HepG2 (cell line): ENCODE results near the gene KCNT2. TPM values are rescaled to one million over a fixed set of nuclear protein-coding genes. Genes with fewer than 3 reads are reported as not detected.
A peak's percentile ranks its signal among the peaks of the same experiment; 100 is the strongest.

Experiments
- EED ChIP-seq: sonication (generic); formaldehyde crosslinking; IDR thresholded peaks from 2 replicates; pipeline ENCODE4 v1.5.0; 2020; ENCODE audit warnings: mild to moderate bottlenecking, missing genetic modification reagents
- ELF1 ChIP-seq: sonication (generic); formaldehyde crosslinking; IDR thresholded peaks from 2 replicates; pipeline ENCODE4 v1.4.0; 2020; ENCODE audit warnings: missing genetic modification reagents
- GATAD2A ChIP-seq: IDR thresholded peaks from 2 replicates; pipeline ENCODE4 v1.6.1; 2016
- GRHL1 ChIP-seq: sonication (generic); formaldehyde crosslinking; conservative IDR thresholded peaks from 2 replicates; pipeline ENCODE4 v1.8.0; 2022; ENCODE audit warnings: missing genetic modification reagents
- MEIS1 ChIP-seq: sonication (generic); formaldehyde crosslinking; IDR thresholded peaks from 2 replicates; pipeline ENCODE4 v1.9.0; 2021; ENCODE audit warnings: mild to moderate bottlenecking, missing genetic modification reagents, moderate library complexity, borderline replicate concordance
- MTERF4 ChIP-seq: sonication (generic); formaldehyde crosslinking; IDR thresholded peaks from 2 replicates; pipeline ENCODE4 v1.8.0; 2023; ENCODE audit warnings: mild to moderate bottlenecking, missing genetic modification reagents
- TCF12 ChIP-seq, 2 experiments: fragments of 450-650 bp in 1 of 2; sonication (generic) in 1 of 2; formaldehyde crosslinking in 1 of 2; IDR thresholded peaks; 2 replicates each; pipeline versions ENCODE4 v1.6.1 to v1.8.0; 2017 to 2022; ENCODE audit warnings: antibody characterized with exemption in 1 of 2, mild to moderate bottlenecking in 1 of 2, missing genetic modification reagents in 1 of 2, moderate library complexity in 1 of 2
- ZNF232 ChIP-seq: sonication (generic); formaldehyde crosslinking; IDR thresholded peaks from 2 replicates; pipeline ENCODE4 v1.4.0; 2020; ENCODE audit warnings: missing genetic modification reagents, borderline replicate concordance
- ZNF331 ChIP-seq: sonication (generic); formaldehyde crosslinking; IDR thresholded peaks from 2 replicates; pipeline ENCODE4 v1.4.0; 2020; ENCODE audit warnings: missing genetic modification reagents
- polyA plus RNA-seq, 8 experiments: library from polyadenylated mRNA; depleted of rRNA in 3 of 8; stranded (reverse) in 7 of 8; unstranded in 1 of 8; fragments of >200 nt; fragmentation: Illumina TruSeq in 4 of 8; extraction: Trizol in 4 of 8; gene quantifications; 2 replicates each; pipeline versions ENCODE4 v1.2.1 to v1.2.3, GENCODE V29; 2011 to 2016; ENCODE audit warnings: low read depth in 4 of 8, missing spikeins in 1 of 8, mixed read lengths in 1 of 8; ENCODE audit not compliant: insufficient read depth in 1 of 8
- total RNA-seq, 5 experiments: library from RNA; depleted of rRNA; stranded (reverse); fragments of >200 nt; fragmentation: Illumina TruSeq; extraction: Trizol; gene quantifications; 2 replicates each; pipeline ENCODE4 v1.2.3, GENCODE V29; 2016; ENCODE audit warnings: low read depth in 1 of 5
- TF ChIP-seq, protein P1 (sequence below), 2 experiments: fragments of 450-650 bp in 1 of 2; sonication (generic) in 1 of 2; formaldehyde crosslinking in 1 of 2; IDR thresholded peaks; 2 replicates each; pipeline versions ENCODE4 v1.6.1 to v1.8.0; 2016 to 2022; ENCODE audit warnings: antibody characterized with exemption in 1 of 2, mild to moderate bottlenecking in 1 of 2, missing genetic modification reagents in 1 of 2
- TF ChIP-seq, protein P2 (sequence below): IDR thresholded peaks from 2 replicates; pipeline ENCODE4 v1.6.1; 2016; ENCODE audit warnings: control low read depth

The KCNT2 gene
- total and polyA plus RNA-seq, 2 of the 13 experiments (the other 11 are each of a cell fraction or from before 2014, with no cell fraction given): not detected

- TF ChIP-seq MTERF4 (CRISPR knock-in tag) (no peak), ZNF331 (CRISPR knock-in tag) (peak; percentile 92), GATAD2A (CRISPR knock-in tag) (peak; percentile 42; the same call in 1 of the 2 replicates), TCF12 (IDR thresholded peaks at IDR 0.05) (no peak), TCF12 (CRISPR knock-in tag; IDR thresholded peaks at IDR 0.05) (no peak), EED (CRISPR knock-in tag) (no peak), ZNF232 (CRISPR knock-in tag) (no peak), GRHL1 (CRISPR knock-in tag) (no peak), ELF1 (CRISPR knock-in tag) (0 out of 2 replicates have a peak, but pooled peaks have one; percentile 15), MEIS1 (CRISPR knock-in tag) (peak; percentile 32; the same call in 1 of the 2 replicates)
- TF ChIP-seq, protein P1, sequence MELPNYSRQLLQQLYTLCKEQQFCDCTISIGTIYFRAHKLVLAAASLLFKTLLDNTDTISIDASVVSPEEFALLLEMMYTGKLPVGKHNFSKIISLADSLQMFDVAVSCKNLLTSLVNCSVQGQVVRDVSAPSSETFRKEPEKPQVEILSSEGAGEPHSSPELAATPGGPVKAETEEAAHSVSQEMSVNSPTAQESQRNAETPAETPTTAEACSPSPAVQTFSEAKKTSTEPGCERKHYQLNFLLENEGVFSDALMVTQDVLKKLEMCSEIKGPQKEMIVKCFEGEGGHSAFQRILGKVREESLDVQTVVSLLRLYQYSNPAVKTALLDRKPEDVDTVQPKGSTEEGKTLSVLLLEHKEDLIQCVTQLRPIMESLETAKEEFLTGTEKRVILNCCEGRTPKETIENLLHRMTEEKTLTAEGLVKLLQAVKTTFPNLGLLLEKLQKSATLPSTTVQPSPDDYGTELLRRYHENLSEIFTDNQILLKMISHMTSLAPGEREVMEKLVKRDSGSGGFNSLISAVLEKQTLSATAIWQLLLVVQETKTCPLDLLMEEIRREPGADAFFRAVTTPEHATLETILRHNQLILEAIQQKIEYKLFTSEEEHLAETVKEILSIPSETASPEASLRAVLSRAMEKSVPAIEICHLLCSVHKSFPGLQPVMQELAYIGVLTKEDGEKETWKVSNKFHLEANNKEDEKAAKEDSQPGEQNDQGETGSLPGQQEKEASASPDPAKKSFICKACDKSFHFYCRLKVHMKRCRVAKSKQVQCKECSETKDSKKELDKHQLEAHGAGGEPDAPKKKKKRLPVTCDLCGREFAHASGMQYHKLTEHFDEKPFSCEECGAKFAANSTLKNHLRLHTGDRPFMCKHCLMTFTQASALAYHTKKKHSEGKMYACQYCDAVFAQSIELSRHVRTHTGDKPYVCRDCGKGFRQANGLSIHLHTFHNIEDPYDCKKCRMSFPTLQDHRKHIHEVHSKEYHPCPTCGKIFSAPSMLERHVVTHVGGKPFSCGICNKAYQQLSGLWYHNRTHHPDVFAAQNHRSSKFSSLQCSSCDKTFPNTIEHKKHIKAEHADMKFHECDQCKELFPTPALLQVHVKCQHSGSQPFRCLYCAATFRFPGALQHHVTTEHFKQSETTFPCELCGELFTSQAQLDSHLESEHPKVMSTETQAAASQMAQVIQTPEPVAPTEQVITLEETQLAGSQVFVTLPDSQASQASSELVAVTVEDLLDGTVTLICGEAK (IDR thresholded peaks at IDR 0.05): no peak
- TF ChIP-seq, protein P1 (CRISPR knock-in tag; IDR thresholded peaks at IDR 0.05): no peak
- TF ChIP-seq, protein P2, sequence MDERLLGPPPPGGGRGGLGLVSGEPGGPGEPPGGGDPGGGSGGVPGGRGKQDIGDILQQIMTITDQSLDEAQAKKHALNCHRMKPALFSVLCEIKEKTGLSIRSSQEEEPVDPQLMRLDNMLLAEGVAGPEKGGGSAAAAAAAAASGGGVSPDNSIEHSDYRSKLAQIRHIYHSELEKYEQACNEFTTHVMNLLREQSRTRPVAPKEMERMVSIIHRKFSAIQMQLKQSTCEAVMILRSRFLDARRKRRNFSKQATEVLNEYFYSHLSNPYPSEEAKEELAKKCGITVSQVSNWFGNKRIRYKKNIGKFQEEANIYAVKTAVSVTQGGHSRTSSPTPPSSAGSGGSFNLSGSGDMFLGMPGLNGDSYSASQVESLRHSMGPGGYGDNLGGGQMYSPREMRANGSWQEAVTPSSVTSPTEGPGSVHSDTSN (CRISPR knock-in tag): no peak
Measured at GRCh38 chr1:196400478-196401451, 207.5 kb downstream of the KCNT2 start (continued).
